SK-N-SH (cell line): ENCODE data around the gene SLC7A7. TPM values are rescaled to one million over a fixed set of nuclear protein-coding genes. Genes with fewer than 3 reads are reported as not detected.

Source experiments
- CTCF ChIA-PET: fragments of 300-600, 350-600 bp; formaldehyde crosslinking; extraction: SDS; loops from one replicate; lab custom pipeline; 2021; lab: Yijun Ruan, JAX
- POLR2A ChIA-PET: fragments of 350-600 bp; sonication (Branson Sonifier 250); formaldehyde crosslinking; extraction: SDS; loops from one replicate; lab custom pipeline; 2020; ENCODE audit warnings: antibody characterized with exemption, inconsistent platforms; lab: Yijun Ruan, JAX
- DNase-seq: peaks from one replicate; pipeline ENCODE4 v3.0.0; 2012
- H2AFZ ChIP-seq: fragments of 200-600 bp; sonication (generic); 2 replicates; pipeline ENCODE4 v1.8.1; 2016; ENCODE audit warnings: antibody characterized with exemption, mild to moderate bottlenecking, low read depth
- H3F3A ChIP-seq: fragments of 200-600 bp; sonication (generic); replicated peaks from 2 replicates; pipeline ENCODE3; 2016; ENCODE audit warnings: antibody characterized with exemption, mild to moderate bottlenecking; ENCODE audit not compliant: insufficient read depth
- H3K27ac ChIP-seq, 2 experiments: fragments of 200-500 bp in 1 of 2; fragments of 200-600 bp in 1 of 2; sonication (Bioruptor generic) in 1 of 2; sonication (generic), shearing (Covaris generic) in 1 of 2; 2 replicates each; pipeline versions ENCODE4 v1.5.1 to v1.6.1; 2014 to 2016; ENCODE audit warnings: low read depth in 2 of 2, inconsistent platforms in 1 of 2, low read length in 1 of 2, mild to moderate bottlenecking in 1 of 2, mixed read lengths in 1 of 2
- H3K27me3 ChIP-seq: fragments of 200-600 bp; sonication (generic), shearing (Covaris generic); 2 replicates; pipeline ENCODE4 v1.6.1; 2016; ENCODE audit warnings: mixed run types; ENCODE audit not compliant: insufficient read depth
- H3K36me3 ChIP-seq, 2 experiments: fragments of 200-500 bp in 1 of 2; fragments of 200-600 bp in 1 of 2; sonication (Bioruptor generic) in 1 of 2; sonication (generic) in 1 of 2; replicated peaks in 1 of 2; 2 replicates each; pipeline versions ENCODE3 to v1.5.1; 2014 to 2016; ENCODE audit warnings: low read length in 1 of 2, mild to moderate bottlenecking in 1 of 2; ENCODE audit not compliant: insufficient read depth in 2 of 2, control insufficient read depth in 1 of 2
- H3K4me1 ChIP-seq, 2 experiments: fragments of 200-500 bp in 1 of 2; fragments of 200-600 bp in 1 of 2; sonication (Bioruptor generic) in 1 of 2; sonication (generic), shearing (Covaris generic) in 1 of 2; 2 replicates each; pipeline versions ENCODE4 v1.5.1 to v1.6.1; 2014 to 2016; ENCODE audit warnings: low read depth in 1 of 2, low read length in 1 of 2, mixed run types in 1 of 2; ENCODE audit not compliant: insufficient read depth in 2 of 2, control insufficient read depth in 1 of 2
- H3K4me2 ChIP-seq: fragments of 200-600 bp; sonication (generic), shearing (Covaris generic); 2 replicates; pipeline ENCODE4 v1.6.1; 2017; ENCODE audit warnings: mixed run types
- H3K4me3 ChIP-seq, 2 experiments: fragments of 200-500 bp in 1 of 2; fragments of 200-600 bp in 1 of 2; sonication (Bioruptor generic) in 1 of 2; sonication (generic), shearing (Covaris generic) in 1 of 2; 2 replicates each; pipeline versions ENCODE4 v1.5.1 to v1.8.1; 2014 to 2016; ENCODE audit warnings: low read depth in 2 of 2, inconsistent platforms in 1 of 2, low read length in 1 of 2, mild to moderate bottlenecking in 1 of 2, mixed read lengths in 1 of 2, moderate library complexity in 1 of 2
- H3K79me2 ChIP-seq: fragments of 200-600 bp; sonication (generic); 2 replicates; pipeline ENCODE4 v1.8.1; 2017; ENCODE audit warnings: mild to moderate bottlenecking; ENCODE audit not compliant: insufficient read depth
- H3K9ac ChIP-seq: fragments of 200-600 bp; sonication (generic); 2 replicates; pipeline ENCODE4 v1.6.1; 2017; ENCODE audit warnings: mixed run types
- H3K9me2 ChIP-seq: fragments of 200-600 bp; sonication (generic); 2 replicates; pipeline ENCODE4 v1.6.1; 2017; ENCODE audit warnings: mixed run types
- H3K9me3 ChIP-seq: fragments of 200-600 bp; sonication (generic); 2 replicates; pipeline ENCODE4 v1.6.1; 2017; ENCODE audit warnings: mixed run types, mild to moderate bottlenecking, moderate library complexity
- H4K20me1 ChIP-seq: fragments of 200-600 bp; sonication (generic); 2 replicates; pipeline ENCODE4 v1.6.1; 2017; ENCODE audit warnings: mild to moderate bottlenecking, mixed run types; ENCODE audit not compliant: insufficient read depth
- ELF1 ChIP-seq: IDR thresholded peaks from 2 replicates; pipeline ENCODE4 v1.4.0; 2012
- EZH2phosphoT487 ChIP-seq: fragments of 200-600 bp; sonication (generic); IDR thresholded peaks from 2 replicates; pipeline ENCODE4 v1.6.1; 2017; ENCODE audit warnings: low read depth, mixed run types, mild to moderate bottlenecking, antibody characterized with exemption, moderate library complexity, borderline replicate concordance
- FOXM1 ChIP-seq: IDR thresholded peaks from 2 replicates; pipeline ENCODE4 v1.4.0; 2012; ENCODE audit warnings: low read depth, mild to moderate bottlenecking
- GATA2 ChIP-seq: sonication (generic); formaldehyde crosslinking; IDR thresholded peaks from 2 replicates; pipeline ENCODE4 v1.5.0; 2020; ENCODE audit warnings: mild to moderate bottlenecking, missing genetic modification reagents
- MEF2A ChIP-seq: IDR thresholded peaks from 2 replicates; pipeline ENCODE4 v1.4.0; 2012; ENCODE audit warnings: low read depth, borderline replicate concordance
- MXI1 ChIP-seq: IDR thresholded peaks from 2 replicates; pipeline ENCODE4 v1.6.1; 2012; ENCODE audit warnings: mild to moderate bottlenecking, low read depth, low read length, improper control_type of control experiment
- RFX5 ChIP-seq: IDR thresholded peaks from 2 replicates; pipeline ENCODE4 v1.6.1; 2012; ENCODE audit warnings: mild to moderate bottlenecking, improper control_type of control experiment, low read length
- RXRA ChIP-seq: IDR thresholded peaks from 2 replicates; pipeline ENCODE4 v1.4.0; 2012; ENCODE audit warnings: low read depth, mild to moderate bottlenecking, borderline replicate concordance
- TEAD4 ChIP-seq: IDR thresholded peaks from 2 replicates; pipeline ENCODE4 v1.4.0; 2012; ENCODE audit warnings: mild to moderate bottlenecking, borderline replicate concordance; ENCODE audit not compliant: insufficient read depth
- YY1 ChIP-seq: IDR thresholded peaks from 2 replicates; pipeline ENCODE4 v1.4.0; 2012; ENCODE audit warnings: low read depth, mild to moderate bottlenecking
- WGBS: methylation state at CpG from one replicate; pipeline ENCODE4 v1.1.6; 2017; ENCODE audit warnings: low lambda C conversion rate; 5-methylcytosine and 5-hydroxymethylcytosine counted together
- polyA plus RNA-seq, 3 experiments: library from polyadenylated mRNA; depleted of rRNA; stranded (reverse); fragments of >200 nt; gene quantifications; 2 replicates each; pipeline ENCODE4 v1.2.3, GENCODE V29; 2012
- TF ChIP-seq, protein P1 (sequence below): fragments of 150-350 bp; IDR thresholded peaks from 2 replicates; pipeline ENCODE4 v1.6.1; 2016; ENCODE audit warnings: mild to moderate bottlenecking, low read depth, low read length
- TF ChIP-seq, protein P2 (sequence below): IDR thresholded peaks from 2 replicates; pipeline ENCODE4 v1.4.0; 2012; ENCODE audit warnings: low read depth
- TF ChIP-seq, protein P3 (sequence below): fragments of 150-350 bp; IDR thresholded peaks from 2 replicates; pipeline ENCODE4 v1.6.1; 2017; ENCODE audit warnings: antibody characterized with exemption, low read length, low read depth, borderline replicate concordance

Gene SLC7A7
- polyA plus RNA-seq, 1 of the 3 experiments (the other 2 are of a cell fraction), result 0.30 TPM

DNA sequence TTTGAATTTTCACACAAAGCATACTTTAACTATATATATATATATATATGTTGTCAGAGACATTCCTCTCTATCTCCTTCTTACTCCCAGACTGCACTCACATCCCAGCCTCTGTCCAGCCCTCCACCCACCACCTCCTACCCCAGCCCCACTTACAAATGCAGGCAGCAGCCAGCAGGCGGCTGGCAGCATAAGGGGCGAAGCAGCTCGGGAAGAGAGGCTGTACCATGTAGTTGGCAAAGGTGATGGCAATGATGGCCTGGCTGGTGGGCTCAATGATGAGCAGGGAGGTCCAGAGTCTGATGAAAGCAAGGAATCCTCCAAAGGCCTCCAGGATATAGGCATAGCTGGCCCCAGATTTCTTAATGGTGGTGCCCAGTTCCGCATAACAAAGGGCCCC, 2.5 kb downstream of the SLC7A7 start:
- 65% methylated on average over 4 of the region's 4 CpGs for WGBS
- H3K9me2 ChIP-seq, result no peaks in the 10 kb centered on the region
- H3K36me3 ChIP-seq, result no peaks in the 10 kb centered on the region
- H3K4me2 ChIP-seq, result no peak overlapping the region
- no peaks in the 10 kb centered on the region for H4K20me1 ChIP-seq
- no peak overlapping the region for H3K27ac ChIP-seq
- H3K4me1 ChIP-seq, result no peaks in the 10 kb centered on the region
- no peaks in the 10 kb centered on the region for H3K79me2 ChIP-seq
- H3F3A ChIP-seq, result no peaks in the 10 kb centered on the region
- CTCF ChIA-PET, result interaction anchor here (0.9 to 19.1 kb wide), 6 partner anchors 10 to 243 kb away, joined by 3 to 472 read pairs (median 3); no protein-coding TSS in a partner anchor
- no peak overlapping the region for H3K9ac ChIP-seq
- H3K4me3 ChIP-seq, result no peak overlapping the region
- peaks cover 8% of the 10 kb centered on the region; the same call in 1 of the 2 replicates for H3K27me3 ChIP-seq
- H2AFZ ChIP-seq, result no peak overlapping the region
- no peaks in the 10 kb centered on the region for H3K9me3 ChIP-seq
- DNase-seq, result no peak
- TF ChIP-seq TEAD4, result no peak
- TF ChIP-seq MEF2A, result no peak
- no peak for TF ChIP-seq RXRA
- no peak for TF ChIP-seq FOXM1
- no peak for TF ChIP-seq YY1
- no peak for TF ChIP-seq MXI1
- TF ChIP-seq RFX5, result no peak
- POLR2A ChIA-PET, result no interaction called here

DNA sequence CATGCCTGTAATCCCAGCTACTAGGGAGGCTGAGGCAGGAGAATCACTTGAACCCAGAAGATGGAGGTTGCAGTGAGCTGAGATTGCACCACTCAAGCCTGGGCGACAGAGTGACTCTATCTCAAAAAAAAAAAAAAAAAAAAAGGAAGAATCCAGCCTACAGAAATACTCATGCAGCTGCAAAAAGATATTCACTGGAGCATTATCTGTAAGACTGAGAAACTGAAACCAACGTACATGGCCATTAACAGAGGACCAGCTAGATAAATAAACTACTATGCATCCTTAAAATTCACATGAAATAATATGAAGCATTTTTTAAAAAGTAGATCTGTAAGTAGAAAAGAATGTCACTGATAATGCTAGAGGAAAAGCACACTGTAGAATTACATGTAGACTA, 3.5 kb downstream of the SLC7A7 start:
- no peaks in the 10 kb centered on the region for H3F3A ChIP-seq
- no peaks in the 10 kb centered on the region for H3K4me1 ChIP-seq
- no peak overlapping the region for H3K4me3 ChIP-seq
- no peak for DNase-seq
- no peaks in the 10 kb centered on the region for H3K9me3 ChIP-seq
- no peak overlapping the region for H2AFZ ChIP-seq
- H3K9me2 ChIP-seq, result no peaks in the 10 kb centered on the region
- H3K9ac ChIP-seq, result no peak overlapping the region
- no peak overlapping the region for H3K27ac ChIP-seq
- no peak for TF ChIP-seq EZH2phosphoT487
- no peak for TF ChIP-seq MEF2A
- TF ChIP-seq, protein P1, sequence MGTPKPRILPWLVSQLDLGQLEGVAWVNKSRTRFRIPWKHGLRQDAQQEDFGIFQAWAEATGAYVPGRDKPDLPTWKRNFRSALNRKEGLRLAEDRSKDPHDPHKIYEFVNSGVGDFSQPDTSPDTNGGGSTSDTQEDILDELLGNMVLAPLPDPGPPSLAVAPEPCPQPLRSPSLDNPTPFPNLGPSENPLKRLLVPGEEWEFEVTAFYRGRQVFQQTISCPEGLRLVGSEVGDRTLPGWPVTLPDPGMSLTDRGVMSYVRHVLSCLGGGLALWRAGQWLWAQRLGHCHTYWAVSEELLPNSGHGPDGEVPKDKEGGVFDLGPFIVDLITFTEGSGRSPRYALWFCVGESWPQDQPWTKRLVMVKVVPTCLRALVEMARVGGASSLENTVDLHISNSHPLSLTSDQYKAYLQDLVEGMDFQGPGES, result no peak
- TF ChIP-seq GATA2 (CRISPR knock-in tag), result no peak
- no peak for TF ChIP-seq RXRA
- TF ChIP-seq ELF1, result no peak
- TF ChIP-seq TEAD4, result no peak
- TF ChIP-seq, protein P2, sequence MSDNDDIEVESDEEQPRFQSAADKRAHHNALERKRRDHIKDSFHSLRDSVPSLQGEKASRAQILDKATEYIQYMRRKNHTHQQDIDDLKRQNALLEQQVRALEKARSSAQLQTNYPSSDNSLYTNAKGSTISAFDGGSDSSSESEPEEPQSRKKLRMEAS, result no peak
- TF ChIP-seq, protein P3, sequence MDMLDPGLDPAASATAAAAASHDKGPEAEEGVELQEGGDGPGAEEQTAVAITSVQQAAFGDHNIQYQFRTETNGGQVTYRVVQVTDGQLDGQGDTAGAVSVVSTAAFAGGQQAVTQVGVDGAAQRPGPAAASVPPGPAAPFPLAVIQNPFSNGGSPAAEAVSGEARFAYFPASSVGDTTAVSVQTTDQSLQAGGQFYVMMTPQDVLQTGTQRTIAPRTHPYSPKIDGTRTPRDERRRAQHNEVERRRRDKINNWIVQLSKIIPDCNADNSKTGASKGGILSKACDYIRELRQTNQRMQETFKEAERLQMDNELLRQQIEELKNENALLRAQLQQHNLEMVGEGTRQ, result no peak
- H4K20me1 ChIP-seq, result no peaks in the 10 kb centered on the region
- CTCF ChIA-PET, result interaction anchor here (2.6 to 19.1 kb wide), 2 partner anchors 11 to 43 kb away, joined by 10 to 472 read pairs; no protein-coding TSS in a partner anchor
- 35% methylated on average over 2 of the region's 2 CpGs for WGBS
- H3K27me3 ChIP-seq, result peaks cover 16% of the 10 kb centered on the region; the same call in 1 of the 2 replicates
- H3K36me3 ChIP-seq, result no peaks in the 10 kb centered on the region
- H3K4me2 ChIP-seq, result no peak overlapping the region
- POLR2A ChIA-PET, result no interaction called here
- no peaks in the 10 kb centered on the region for H3K79me2 ChIP-seq
